A172 (cell line): ENCODE results near the gene ABAT. TPM values are rescaled to one million over a fixed set of nuclear protein-coding genes. Genes with fewer than 3 reads are reported as not detected.
"Not testable (repeated sequence)": the region's sequence is repeated elsewhere in the genome, so short reads cannot be mapped to it uniquely, and the experiment has no call there.

Experiments
- DNase-seq: peaks from one replicate; pipeline ENCODE4 v3.0.0-alpha.2; 2015; ENCODE audit warnings: low spot score
- total RNA-seq: library from RNA; depleted of rRNA; stranded (reverse); fragments of >200 nt; shearing (Covaris generic); gene quantifications from 2 replicates; pipeline ENCODE4 v1.2.3, GENCODE V29; 2014

Gene ABAT
- total RNA-seq, 1 experiment from 2014 or later = 0.05 TPM

GRCh38 chr16:8682551-8683259, 8.3 kb downstream of the ABAT start:
- DNase-seq = no peak

GRCh38 chr16:8683640-8684039, 9.2 kb downstream of the ABAT start:
- DNase-seq = no peak

GRCh38 chr16:8685617-8686016, 11.2 kb downstream of the ABAT start:
- DNase-seq = no peak

- no peak for DNase-seq
Observed at GRCh38 chr16:8686031-8686621, 11.7 kb downstream of the ABAT start.

GRCh38 chr16:8686879-8687278, 12.5 kb downstream of the ABAT start:
- DNase-seq = no peak

GRCh38 chr16:8689686-8690085, 15.3 kb downstream of the ABAT start:
- no peak for DNase-seq

GRCh38 chr16:8691728-8692127, 17.3 kb downstream of the ABAT start:
- DNase-seq = no peak

GRCh38 chr16:8694795-8695728, 20.6 kb downstream of the ABAT start:
- no peak for DNase-seq

- DNase-seq = no peak
Observed at GRCh38 chr16:8696880-8697279, 22.5 kb downstream of the ABAT start.

- no peak for DNase-seq
Observed at GRCh38 chr16:8697965-8698364, 23.5 kb downstream of the ABAT start.

GRCh38 chr16:8703693-8704092, 29.3 kb downstream of the ABAT start:
- DNase-seq = no peak

- no peak for DNase-seq
Observed at GRCh38 chr16:8704098-8704497, 29.7 kb downstream of the ABAT start.

GRCh38 chr16:8705100-8705822, 30.8 kb downstream of the ABAT start:
- not testable (repeated sequence) for DNase-seq

GRCh38 chr16:8708536-8708935, 34.1 kb downstream of the ABAT start:
- no peak for DNase-seq

GRCh38 chr16:8712589-8713361, 38.4 kb downstream of the ABAT start:
- DNase-seq = no peak

- DNase-seq = no peak
Observed at GRCh38 chr16:8713635-8714172, 39.3 kb downstream of the ABAT start.

- no peak for DNase-seq
Observed at GRCh38 chr16:8714174-8714573, 39.8 kb downstream of the ABAT start.

GRCh38 chr16:8714807-8715206, 40.4 kb downstream of the ABAT start:
- DNase-seq = no peak

- DNase-seq = no peak
Observed at GRCh38 chr16:8716052-8716451, 41.6 kb downstream of the ABAT start.

- DNase-seq = no peak
Observed at GRCh38 chr16:8716592-8716991, 42.2 kb downstream of the ABAT start.

- no peak for DNase-seq
Observed at GRCh38 chr16:8717469-8717868, 43.1 kb downstream of the ABAT start.
